ENCODE results near the gene PTPRO. TPM values are rescaled to one million over a fixed set of nuclear protein-coding genes. Genes with fewer than 3 reads are reported as not detected.

The PTPRO gene
- total RNA-seq, 1 experiment from 2014 or later: 2.8 TPM

DNA sequence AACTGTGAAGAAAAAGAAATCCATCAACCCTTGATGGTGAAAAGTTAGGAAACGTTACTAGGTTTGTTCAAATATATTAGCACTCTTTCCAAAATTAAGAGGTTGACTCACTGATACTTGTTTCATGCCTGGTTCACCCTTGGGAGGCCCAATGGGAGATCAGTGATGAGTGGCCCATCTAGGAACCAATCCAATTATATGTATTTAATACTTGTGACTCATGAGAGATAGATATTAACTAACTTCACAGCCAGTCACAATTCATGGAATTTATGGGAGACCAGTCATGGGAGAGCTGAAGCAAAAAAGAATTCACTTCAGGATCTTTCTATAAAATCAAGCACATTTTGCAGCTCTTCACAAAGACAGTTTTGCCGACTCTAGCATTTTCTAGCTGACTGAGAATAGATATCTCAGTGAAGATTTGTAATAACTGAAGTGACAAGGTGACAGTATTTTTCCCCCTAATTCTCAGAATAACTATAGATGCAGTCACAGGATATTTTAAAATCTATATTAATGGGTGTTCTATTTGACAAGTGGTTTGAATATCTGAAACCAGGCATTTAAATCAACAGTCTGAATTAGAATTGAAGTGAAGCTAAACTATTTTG, 236.7 kb downstream of the PTPRO start:
- peak; percentile 48 for DNase-seq (ENCODE audit: low spot score)
- no peak for TF ChIP-seq EZH2 (IDR thresholded peaks at IDR 0.05; ENCODE audit: borderline replicate concordance, low read depth, low read length, poor library complexity, severe bottlenecking)
- TF ChIP-seq, protein P1, sequence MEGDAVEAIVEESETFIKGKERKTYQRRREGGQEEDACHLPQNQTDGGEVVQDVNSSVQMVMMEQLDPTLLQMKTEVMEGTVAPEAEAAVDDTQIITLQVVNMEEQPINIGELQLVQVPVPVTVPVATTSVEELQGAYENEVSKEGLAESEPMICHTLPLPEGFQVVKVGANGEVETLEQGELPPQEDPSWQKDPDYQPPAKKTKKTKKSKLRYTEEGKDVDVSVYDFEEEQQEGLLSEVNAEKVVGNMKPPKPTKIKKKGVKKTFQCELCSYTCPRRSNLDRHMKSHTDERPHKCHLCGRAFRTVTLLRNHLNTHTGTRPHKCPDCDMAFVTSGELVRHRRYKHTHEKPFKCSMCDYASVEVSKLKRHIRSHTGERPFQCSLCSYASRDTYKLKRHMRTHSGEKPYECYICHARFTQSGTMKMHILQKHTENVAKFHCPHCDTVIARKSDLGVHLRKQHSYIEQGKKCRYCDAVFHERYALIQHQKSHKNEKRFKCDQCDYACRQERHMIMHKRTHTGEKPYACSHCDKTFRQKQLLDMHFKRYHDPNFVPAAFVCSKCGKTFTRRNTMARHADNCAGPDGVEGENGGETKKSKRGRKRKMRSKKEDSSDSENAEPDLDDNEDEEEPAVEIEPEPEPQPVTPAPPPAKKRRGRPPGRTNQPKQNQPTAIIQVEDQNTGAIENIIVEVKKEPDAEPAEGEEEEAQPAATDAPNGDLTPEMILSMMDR (conservative IDR thresholded peaks at IDR 0.05; ENCODE audit: low read depth, low read length): no peak
- ChIA-PET CTCF (no interaction called here), POLR2A (ENCODE audit: low non-redundant PET) (no interaction called here)
- BruUV-seq (replicated peaks): no TSS peak
- no peaks in the 10 kb centered on the region for H3K27me3 ChIP-seq (replicated peaks; ENCODE audit: insufficient read depth, low read depth, low read length, poor library complexity)
- no peaks in the 10 kb centered on the region for H3K4me1 ChIP-seq (ENCODE audit: insufficient read depth, low read length, poor library complexity, severe bottlenecking)
- H3K9me3 ChIP-seq (ENCODE audit: low read depth, low read length, poor library complexity, severe bottlenecking): no peaks in the 10 kb centered on the region
- intact Hi-C loops (cut with micrococcal nuclease; ENCODE audit: unreplicated experiment): no loop called here
- no peak overlapping the region for H3K27ac ChIP-seq (ENCODE audit: low read depth, low read length, poor library complexity, severe bottlenecking)
- H3K4me3 ChIP-seq (ENCODE audit: low read depth, low read length, poor library complexity, severe bottlenecking): no peak overlapping the region
- no peaks in the 10 kb centered on the region for H3K36me3 ChIP-seq (ENCODE audit: insufficient read depth, low read length, poor library complexity, severe bottlenecking)

DNA sequence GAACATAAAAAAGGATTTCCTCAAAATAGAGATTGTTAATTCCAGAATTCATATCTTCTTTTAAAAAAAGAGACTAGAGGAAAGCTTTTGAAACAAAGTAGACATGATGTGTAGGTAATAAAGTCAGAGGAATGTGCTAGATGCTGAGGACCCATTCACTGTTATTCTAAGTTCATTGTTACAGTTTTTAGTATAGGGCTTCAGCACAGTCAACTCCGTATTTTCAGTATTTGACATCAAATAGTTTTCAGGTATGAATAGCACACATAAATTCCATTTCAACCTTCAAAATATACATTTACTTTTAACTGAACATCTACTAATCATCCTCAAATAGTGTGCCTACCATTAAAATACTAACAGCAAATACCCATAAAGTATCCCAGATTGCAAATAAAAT, 239.1 kb downstream of the PTPRO start:
- DNase-seq (ENCODE audit: low spot score): no peak
- no peak for TF ChIP-seq EZH2 (IDR thresholded peaks at IDR 0.05; ENCODE audit: borderline replicate concordance, low read depth, low read length, poor library complexity, severe bottlenecking)
- TF ChIP-seq, protein P1 (conservative IDR thresholded peaks at IDR 0.05; ENCODE audit: low read depth, low read length): no peak
- BruUV-seq (replicated peaks): no TSS peak
- H3K27ac ChIP-seq (ENCODE audit: low read depth, low read length, poor library complexity, severe bottlenecking): no peak overlapping the region
- ChIA-PET POLR2A (ENCODE audit: low non-redundant PET) (no interaction called here), CTCF (no interaction called here)
- H3K27me3 ChIP-seq (replicated peaks; ENCODE audit: insufficient read depth, low read depth, low read length, poor library complexity): no peaks in the 10 kb centered on the region
- no peaks in the 10 kb centered on the region for H3K4me1 ChIP-seq (ENCODE audit: insufficient read depth, low read length, poor library complexity, severe bottlenecking)
- H3K36me3 ChIP-seq (ENCODE audit: insufficient read depth, low read length, poor library complexity, severe bottlenecking): no peaks in the 10 kb centered on the region
- intact Hi-C loops (cut with micrococcal nuclease; ENCODE audit: unreplicated experiment): no loop called here
- no peak overlapping the region for H3K4me3 ChIP-seq (ENCODE audit: low read depth, low read length, poor library complexity, severe bottlenecking)
- no peaks in the 10 kb centered on the region for H3K9me3 ChIP-seq (ENCODE audit: low read depth, low read length, poor library complexity, severe bottlenecking)

DNA sequence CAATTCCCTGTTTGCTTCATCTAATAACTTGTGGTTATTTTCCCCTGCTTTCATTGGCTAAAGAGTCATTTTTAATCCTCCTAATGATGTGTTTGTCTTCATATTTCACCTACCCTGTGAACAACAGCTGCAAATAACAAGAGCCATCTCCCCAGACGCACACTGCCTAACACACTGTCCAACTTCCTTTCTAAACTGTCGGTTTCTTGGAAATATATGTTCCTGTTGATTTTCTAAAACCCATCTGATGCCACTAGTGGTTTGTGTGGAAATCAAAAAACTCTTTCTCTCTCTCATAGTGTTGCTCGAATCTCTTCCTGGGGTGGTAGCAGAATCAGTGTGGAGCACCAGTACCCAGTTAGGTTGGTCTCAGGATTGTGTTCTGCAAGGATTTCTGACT, 240.0 kb downstream of the PTPRO start:
- H3K27ac ChIP-seq (ENCODE audit: low read depth, low read length, poor library complexity, severe bottlenecking): no peak overlapping the region
- no peak for DNase-seq (ENCODE audit: low spot score)
- BruUV-seq (replicated peaks): no TSS peak
- H3K27me3 ChIP-seq (replicated peaks; ENCODE audit: insufficient read depth, low read depth, low read length, poor library complexity): no peaks in the 10 kb centered on the region
- no peak for TF ChIP-seq EZH2 (IDR thresholded peaks at IDR 0.05; ENCODE audit: borderline replicate concordance, low read depth, low read length, poor library complexity, severe bottlenecking)
- TF ChIP-seq, protein P1 (conservative IDR thresholded peaks at IDR 0.05; ENCODE audit: low read depth, low read length): no peak
- H3K4me3 ChIP-seq (ENCODE audit: low read depth, low read length, poor library complexity, severe bottlenecking): no peak overlapping the region
- POLR2A ChIA-PET (ENCODE audit: low non-redundant PET): no interaction called here
- no peaks in the 10 kb centered on the region for H3K9me3 ChIP-seq (ENCODE audit: low read depth, low read length, poor library complexity, severe bottlenecking)
- no peaks in the 10 kb centered on the region for H3K36me3 ChIP-seq (ENCODE audit: insufficient read depth, low read length, poor library complexity, severe bottlenecking)
- no peaks in the 10 kb centered on the region for H3K4me1 ChIP-seq (ENCODE audit: insufficient read depth, low read length, poor library complexity, severe bottlenecking)
- CTCF ChIA-PET: no interaction called here
- intact Hi-C loops (cut with micrococcal nuclease; ENCODE audit: unreplicated experiment): no loop called here

Measured in A673 (cell line).